ENCODE data around the gene NTNG2. TPM values are rescaled to one million over a fixed set of nuclear protein-coding genes. Genes with fewer than 3 reads are reported as not detected.

NTNG2 gene
- total RNA-seq, 1 experiment from 2014 or later: not detected

DNA sequence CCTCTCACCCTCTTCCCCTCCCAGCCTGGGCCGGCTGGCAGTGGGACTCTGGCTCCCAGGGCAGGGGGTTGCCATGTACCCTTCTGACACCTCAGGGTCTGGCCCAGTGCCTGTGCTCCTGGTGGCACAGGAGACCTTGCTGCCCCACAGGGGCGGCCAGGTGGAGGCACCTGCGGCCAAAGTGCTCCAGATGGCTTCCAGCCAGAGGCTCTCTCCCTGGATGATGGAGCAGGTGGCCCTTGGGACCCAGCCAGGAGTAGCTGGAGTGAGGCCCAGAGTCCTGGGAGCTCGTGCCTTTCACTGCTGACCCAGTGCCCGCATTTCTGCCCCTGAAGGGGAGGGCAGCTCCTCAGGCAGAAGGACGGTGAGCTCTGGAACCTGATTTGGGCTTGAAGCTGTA, 87.3 kb downstream of the NTNG2 start:
- BruUV-seq (replicated peaks): no TSS peak
- Mint-ChIP-seq H3K4me1 (ENCODE audit: insufficient read depth, unreplicated experiment) (no peaks in the 10 kb centered on the region), H3K36me3 (ENCODE audit: insufficient read depth, unreplicated experiment) (no peaks in the 10 kb centered on the region), H3K4me3 (ENCODE audit: unreplicated experiment) (no peak overlapping the region), H3K27me3 (ENCODE audit: insufficient read depth, unreplicated experiment) (peaks cover 2% of the 10 kb centered on the region), H3K27ac (ENCODE audit: low read depth, unreplicated experiment) (no peak overlapping the region), H3K9me3 (ENCODE audit: unreplicated experiment) (no peaks in the 10 kb centered on the region)
- ChIA-PET POLR2A (no interaction called here), CTCF (interaction anchor here (0.6 to 5.0 kb wide), 4 partner anchors 10 to 492 kb away, joined by 4 to 42 read pairs (median 7); no protein-coding TSS in a partner anchor)
- TF ChIP-seq, protein P1, sequence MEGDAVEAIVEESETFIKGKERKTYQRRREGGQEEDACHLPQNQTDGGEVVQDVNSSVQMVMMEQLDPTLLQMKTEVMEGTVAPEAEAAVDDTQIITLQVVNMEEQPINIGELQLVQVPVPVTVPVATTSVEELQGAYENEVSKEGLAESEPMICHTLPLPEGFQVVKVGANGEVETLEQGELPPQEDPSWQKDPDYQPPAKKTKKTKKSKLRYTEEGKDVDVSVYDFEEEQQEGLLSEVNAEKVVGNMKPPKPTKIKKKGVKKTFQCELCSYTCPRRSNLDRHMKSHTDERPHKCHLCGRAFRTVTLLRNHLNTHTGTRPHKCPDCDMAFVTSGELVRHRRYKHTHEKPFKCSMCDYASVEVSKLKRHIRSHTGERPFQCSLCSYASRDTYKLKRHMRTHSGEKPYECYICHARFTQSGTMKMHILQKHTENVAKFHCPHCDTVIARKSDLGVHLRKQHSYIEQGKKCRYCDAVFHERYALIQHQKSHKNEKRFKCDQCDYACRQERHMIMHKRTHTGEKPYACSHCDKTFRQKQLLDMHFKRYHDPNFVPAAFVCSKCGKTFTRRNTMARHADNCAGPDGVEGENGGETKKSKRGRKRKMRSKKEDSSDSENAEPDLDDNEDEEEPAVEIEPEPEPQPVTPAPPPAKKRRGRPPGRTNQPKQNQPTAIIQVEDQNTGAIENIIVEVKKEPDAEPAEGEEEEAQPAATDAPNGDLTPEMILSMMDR (IDR thresholded peaks at IDR 0.05; ENCODE audit: unreplicated experiment): no peak
- DNase-seq (ENCODE audit: unreplicated experiment): peak; percentile 36
- intact Hi-C loops (cut with micrococcal nuclease): no loop called here

DNA sequence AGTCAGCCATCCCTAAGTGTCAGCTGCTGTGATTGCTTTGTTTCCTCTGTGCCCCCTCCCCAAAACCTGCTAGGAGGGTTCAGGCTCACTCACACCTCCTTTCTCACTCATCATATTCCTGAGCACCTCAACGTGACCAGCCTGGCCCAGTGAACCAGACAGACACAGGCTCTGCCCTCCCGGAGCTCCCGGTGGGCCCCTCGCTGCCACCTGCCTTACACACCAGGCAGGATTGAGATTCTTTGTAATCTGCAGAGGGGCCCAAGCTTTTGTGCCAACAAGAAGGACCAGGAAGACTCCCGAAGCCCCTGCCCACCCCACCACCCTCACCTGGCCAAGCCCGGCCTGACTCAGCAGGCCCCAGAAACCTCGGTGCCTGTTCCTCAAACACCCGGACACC, 87.8 kb downstream of the NTNG2 start:
- Mint-ChIP-seq H3K27me3 (ENCODE audit: insufficient read depth, unreplicated experiment) (no peaks in the 10 kb centered on the region), H3K27ac (ENCODE audit: low read depth, unreplicated experiment) (no peak overlapping the region), H3K4me3 (ENCODE audit: unreplicated experiment) (no peak overlapping the region), H3K9me3 (ENCODE audit: unreplicated experiment) (no peaks in the 10 kb centered on the region), H3K4me1 (ENCODE audit: insufficient read depth, unreplicated experiment) (no peaks in the 10 kb centered on the region), H3K36me3 (ENCODE audit: insufficient read depth, unreplicated experiment) (no peaks in the 10 kb centered on the region)
- ChIA-PET CTCF (interaction anchor here (1.5 to 5.0 kb wide), 3 partner anchors 10 to 492 kb away, joined by 4 to 42 read pairs (median 10); no protein-coding TSS in a partner anchor), POLR2A (no interaction called here)
- intact Hi-C loops (cut with micrococcal nuclease): loop anchor here (5.0 kb wide), 1 partner anchor 82 kb away; no protein-coding TSS in a partner anchor
- no TSS peak for BruUV-seq (replicated peaks)
- no peak for DNase-seq (ENCODE audit: unreplicated experiment)
- TF ChIP-seq, protein P1 (IDR thresholded peaks at IDR 0.05; ENCODE audit: unreplicated experiment): no peak

DNA sequence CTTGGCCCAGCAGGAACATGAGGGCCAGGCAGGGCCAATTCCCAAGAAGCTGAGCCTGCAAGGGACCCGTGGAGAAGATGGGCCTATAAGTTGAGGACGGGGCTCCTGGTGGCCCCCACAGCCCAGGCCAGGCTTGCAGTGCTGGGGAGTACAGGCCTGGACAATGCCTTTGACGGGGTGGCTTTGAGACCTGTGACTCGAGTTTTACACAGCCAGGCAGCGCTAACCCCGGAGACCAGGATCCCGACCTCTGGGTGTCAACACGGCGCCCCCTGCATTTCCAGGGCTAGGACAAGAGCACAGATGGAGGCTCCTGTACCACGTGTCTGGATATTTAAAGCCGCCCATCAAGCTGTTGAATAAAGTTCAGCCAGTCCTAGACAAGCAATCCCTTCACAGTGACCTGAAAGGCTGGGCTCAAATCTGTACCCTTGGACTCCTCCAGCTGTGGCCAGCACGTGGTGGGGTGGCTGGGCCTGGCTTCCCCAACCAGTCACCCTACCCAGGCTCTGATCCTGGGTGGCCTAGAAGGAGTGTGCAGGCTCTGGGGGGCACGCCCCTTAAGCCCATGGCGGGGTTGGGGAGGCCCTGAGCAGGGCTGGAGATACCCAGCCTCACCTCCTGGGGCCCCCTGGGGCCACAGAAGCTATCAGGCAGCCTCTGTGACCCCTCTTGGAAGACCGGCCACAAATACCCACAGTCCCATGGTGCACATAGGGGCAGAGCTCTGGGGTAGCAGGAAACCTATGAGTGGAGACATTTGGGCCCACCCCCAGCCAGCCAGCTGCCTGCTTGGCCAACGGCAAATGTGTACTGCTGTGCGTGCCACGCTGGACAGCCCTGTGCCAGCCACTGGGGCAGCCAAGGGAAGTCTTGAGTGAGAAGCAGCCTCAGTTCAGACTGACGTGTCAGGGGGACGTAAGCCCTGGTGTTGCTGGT, 88.7 kb downstream of the NTNG2 start:
- no peak overlapping the region for H3K27ac Mint-ChIP-seq (ENCODE audit: low read depth, unreplicated experiment)
- TF ChIP-seq, protein P1 (IDR thresholded peaks at IDR 0.05; ENCODE audit: unreplicated experiment): no peak
- no peaks in the 10 kb centered on the region for H3K9me3 Mint-ChIP-seq (ENCODE audit: unreplicated experiment)
- H3K4me3 Mint-ChIP-seq (ENCODE audit: unreplicated experiment): no peak overlapping the region
- no TSS peak for BruUV-seq (replicated peaks)
- POLR2A ChIA-PET: no interaction called here
- CTCF ChIA-PET: interaction anchor here (0.6 to 5.0 kb wide), 7 partner anchors 9 to 493 kb away, joined by 3 to 42 read pairs (median 4); no protein-coding TSS in a partner anchor
- intact Hi-C loops (cut with micrococcal nuclease): loop anchor here (5.0 kb wide), 1 partner anchor 83 kb away; no protein-coding TSS in a partner anchor
- H3K36me3 Mint-ChIP-seq (ENCODE audit: insufficient read depth, unreplicated experiment): no peaks in the 10 kb centered on the region
- H3K4me1 Mint-ChIP-seq (ENCODE audit: insufficient read depth, unreplicated experiment): no peaks in the 10 kb centered on the region
- DNase-seq (ENCODE audit: unreplicated experiment): no peak
- no peaks in the 10 kb centered on the region for H3K27me3 Mint-ChIP-seq (ENCODE audit: insufficient read depth, unreplicated experiment)

GRCh38 chr9:132260846-132261245, 99.0 kb downstream of the NTNG2 start:
- no peak overlapping the region for H3K4me3 Mint-ChIP-seq (ENCODE audit: unreplicated experiment)
- H3K27me3 Mint-ChIP-seq (ENCODE audit: insufficient read depth, unreplicated experiment): no peaks in the 10 kb centered on the region
- CTCF ChIA-PET: interaction anchor here (0.5 to 2.5 kb wide), 4 partner anchors 8 to 498 kb away, joined by 3 to 11 read pairs (median 5); no protein-coding TSS in a partner anchor
- peaks cover 47% of the 10 kb centered on the region for H3K36me3 Mint-ChIP-seq (ENCODE audit: insufficient read depth, unreplicated experiment)
- H3K9me3 Mint-ChIP-seq (ENCODE audit: unreplicated experiment): no peaks in the 10 kb centered on the region
- no TSS peak for BruUV-seq (replicated peaks)
- DNase-seq (ENCODE audit: unreplicated experiment): no peak
- H3K27ac Mint-ChIP-seq (ENCODE audit: low read depth, unreplicated experiment): no peak overlapping the region
- TF ChIP-seq, protein P1 (IDR thresholded peaks at IDR 0.05; ENCODE audit: unreplicated experiment): no peak
- POLR2A ChIA-PET: interaction anchor here (1.6 kb wide), 1 partner anchor 502 kb away, joined by 3 read pairs; no protein-coding TSS in a partner anchor
- intact Hi-C loops (cut with micrococcal nuclease): no loop called here
- H3K4me1 Mint-ChIP-seq (ENCODE audit: insufficient read depth, unreplicated experiment): no peaks in the 10 kb centered on the region
